Endodermal cell (in vitro differentiated cells): Measurements from ENCODE around the gene DDIT4. TPM values are rescaled to one million over a fixed set of nuclear protein-coding genes. Genes with fewer than 3 reads are reported as not detected.

Source experiments
- DNase-seq: peaks from one replicate; pipeline ENCODE4 v3.0.0-alpha.2; 2017
- H3K27ac ChIP-seq: 2 replicates; pipeline ENCODE4 v1.5.1; 2013; ENCODE audit warnings: mild to moderate bottlenecking, low read depth, low read length, moderate library complexity
- H3K27me3 ChIP-seq: 2 replicates; pipeline ENCODE4 v1.6.1; 2013; ENCODE audit warnings: mild to moderate bottlenecking, low read length, moderate library complexity; ENCODE audit not compliant: insufficient read depth, control insufficient read depth, poor library complexity, severe bottlenecking
- H3K36me3 ChIP-seq: 2 replicates; pipeline ENCODE4 v1.7.0; 2013; ENCODE audit warnings: mild to moderate bottlenecking, low read length, moderate library complexity; ENCODE audit not compliant: control insufficient read depth, insufficient read depth
- H3K4me1 ChIP-seq: one replicate; pipeline ENCODE4 v1.7.0; 2013; ENCODE audit warnings: low read length; ENCODE audit not compliant: control insufficient read depth, insufficient read depth
- H3K4me3 ChIP-seq: 2 replicates; pipeline ENCODE4 v1.5.1; 2013; ENCODE audit warnings: mild to moderate bottlenecking, low read length, moderate library complexity
- H3K9ac ChIP-seq: 2 replicates; pipeline ENCODE4 v1.6.1; 2013; ENCODE audit warnings: mild to moderate bottlenecking, low read length, moderate library complexity; ENCODE audit not compliant: poor library complexity, severe bottlenecking; ENCODE audit errors: extremely low read depth
- H3K9me3 ChIP-seq: 2 replicates; pipeline ENCODE4 v1.6.1; 2013; ENCODE audit warnings: mild to moderate bottlenecking, low read length, moderate library complexity; ENCODE audit not compliant: control insufficient read depth
- H3K27ac Mint-ChIP-seq: 2 replicates; pipeline ENCODE4 v1.8.0; 2020; ENCODE audit warnings: mixed read lengths
- H3K27me3 Mint-ChIP-seq: 2 replicates; pipeline ENCODE4 v1.8.0; 2021; ENCODE audit warnings: mild to moderate bottlenecking, mixed read lengths; ENCODE audit not compliant: insufficient read depth
- H3K36me3 Mint-ChIP-seq: 2 replicates; pipeline ENCODE4 v1.8.0; 2020; ENCODE audit warnings: low read depth, mixed read lengths
- H3K4me1 Mint-ChIP-seq: 2 replicates; pipeline ENCODE4 v1.8.0; 2020; ENCODE audit warnings: mixed read lengths
- H3K4me3 Mint-ChIP-seq: 2 replicates; pipeline ENCODE4 v1.8.0; 2020; ENCODE audit warnings: mild to moderate bottlenecking, moderate library complexity, mixed read lengths
- H3K9me3 Mint-ChIP-seq: 2 replicates; pipeline ENCODE4 v1.8.0; 2020; ENCODE audit warnings: mild to moderate bottlenecking, mixed read lengths
- CTCF ChIP-seq: fragments of 200-600 bp; sonication (generic); conservative IDR thresholded peaks from 2 replicates; pipeline ENCODE4 v1.5.0; 2021; ENCODE audit warnings: antibody characterized with exemption, mild to moderate bottlenecking
- WGBS, 2 experiments: methylation state at CpG; one replicate each; pipeline versions ENCODE4 v1.1.5 to v1.1.7; 2013; ENCODE audit warnings: missing lambda C conversion rate in 2 of 2, mixed read lengths in 1 of 2; ENCODE audit not compliant: insufficient coverage in 1 of 2, insufficient read length in 1 of 2; 5-methylcytosine and 5-hydroxymethylcytosine counted together
- total RNA-seq, 2 donors: library from RNA; stranded (reverse); fragmentation: NEBNext Ultra II Directional in 1 of 2; extraction: Animal tissue kit (Norgen Biotek cat#: 25700) in 1 of 2; gene quantifications; 2 replicates in 1 of 2; 3 replicates in 1 of 2; pipeline ENCODE4 v1.2.1, GENCODE V29; 2021

Gene DDIT4
- total RNA-seq, 2 donors from 2014 or later: 20.5 to 30.2 TPM

- H3K27ac Mint-ChIP-seq: no peak overlapping the region
- H3K4me1 ChIP-seq: no peaks in the 10 kb centered on the region
- no peaks in the 10 kb centered on the region for H3K9me3 ChIP-seq
- no peaks in the 10 kb centered on the region for H3K36me3 ChIP-seq
- H3K9me3 Mint-ChIP-seq: no peaks in the 10 kb centered on the region
- WGBS, 2 experiments: 90 to 91% methylated on average over 11 to 14 of the region's 14 CpGs
- H3K27me3 ChIP-seq: no peaks in the 10 kb centered on the region
- no peaks in the 10 kb centered on the region for H3K4me1 Mint-ChIP-seq
- DNase-seq: no peak
- no peak overlapping the region for H3K27ac ChIP-seq
- H3K9ac ChIP-seq: no peak overlapping the region
- H3K36me3 Mint-ChIP-seq: no peaks in the 10 kb centered on the region
- no peaks in the 10 kb centered on the region for H3K27me3 Mint-ChIP-seq
- no peak overlapping the region for H3K4me3 ChIP-seq
- TF ChIP-seq CTCF: no peak
- H3K4me3 Mint-ChIP-seq: no peak overlapping the region
Measured at GRCh38 chr10:72285972-72286521, 12.3 kb downstream of the DDIT4 start.

GRCh38 chr10:72291019-72291532 lies 17.4 kb downstream of the DDIT4 start:
- no peak overlapping the region for H3K9ac ChIP-seq
- H3K4me3 ChIP-seq: no peak overlapping the region
- no peaks in the 10 kb centered on the region for H3K4me1 ChIP-seq
- H3K4me3 Mint-ChIP-seq: no peak overlapping the region
- no peaks in the 10 kb centered on the region for H3K4me1 Mint-ChIP-seq
- no peaks in the 10 kb centered on the region for H3K36me3 ChIP-seq
- no peaks in the 10 kb centered on the region for H3K36me3 Mint-ChIP-seq
- H3K27ac Mint-ChIP-seq: no peak overlapping the region
- H3K27me3 ChIP-seq: no peaks in the 10 kb centered on the region
- 97 to 100% methylated on average over 2 to 4 of the region's 4 CpGs for WGBS, 2 experiments
- no peaks in the 10 kb centered on the region for H3K9me3 Mint-ChIP-seq
- no peak for DNase-seq
- no peak overlapping the region for H3K27ac ChIP-seq
- H3K27me3 Mint-ChIP-seq: no peaks in the 10 kb centered on the region
- no peaks in the 10 kb centered on the region for H3K9me3 ChIP-seq
- no peak for TF ChIP-seq CTCF

GRCh38 chr10:72292223-72292691 lies 18.5 kb downstream of the DDIT4 start:
- no peak overlapping the region for H3K4me3 ChIP-seq
- Mint-ChIP-seq H3K27me3 (peaks cover 3% of the 10 kb centered on the region), H3K36me3 (no peaks in the 10 kb centered on the region), H3K9me3 (no peaks in the 10 kb centered on the region), H3K4me3 (no peak overlapping the region), H3K4me1 (no peaks in the 10 kb centered on the region), H3K27ac (no peak overlapping the region)
- H3K27ac ChIP-seq: no peak overlapping the region
- H3K4me1 ChIP-seq: no peaks in the 10 kb centered on the region
- no peaks in the 10 kb centered on the region for H3K9me3 ChIP-seq
- WGBS, 2 experiments: 89 to 92% methylated on average over 6 of the region's 6 CpGs
- no peak for DNase-seq
- TF ChIP-seq CTCF: no peak
- H3K36me3 ChIP-seq: no peaks in the 10 kb centered on the region
- H3K27me3 ChIP-seq: no peaks in the 10 kb centered on the region
- H3K9ac ChIP-seq: no peak overlapping the region
